Mesothelial cell of epicardium (in vitro differentiated cells): Measurements from ENCODE around the gene GSC2. TPM values are rescaled to one million over a fixed set of nuclear protein-coding genes. Genes with fewer than 3 reads are reported as not detected.

Experiments used
- DNase-seq, 2 experiments: peaks; one replicate each; pipeline ENCODE4 v3.0.0; 2021; ENCODE audit warnings: low spot score in 2 of 2; ENCODE audit not compliant: unreplicated experiment in 2 of 2
- H3K27ac Mint-ChIP-seq: 2 replicates; pipeline ENCODE4 v1.8.0; 2021; ENCODE audit warnings: mixed read lengths
- H3K27me3 Mint-ChIP-seq: 2 replicates; pipeline ENCODE4 v1.8.0; 2021; ENCODE audit warnings: low read depth, mixed read lengths
- H3K36me3 Mint-ChIP-seq: 2 replicates; pipeline ENCODE4 v1.8.0; 2021; ENCODE audit warnings: mixed read lengths
- H3K4me1 Mint-ChIP-seq: 2 replicates; pipeline ENCODE4 v1.8.0; 2021; ENCODE audit warnings: mixed read lengths
- H3K4me3 Mint-ChIP-seq: 2 replicates; pipeline ENCODE4 v1.8.0; 2021; ENCODE audit warnings: mild to moderate bottlenecking, moderate library complexity, mixed read lengths
- H3K9me3 Mint-ChIP-seq: 2 replicates; pipeline ENCODE4 v1.8.0; 2021; ENCODE audit warnings: mixed read lengths
- total RNA-seq: library from RNA; stranded (reverse); gene quantifications from 3 replicates; pipeline ENCODE4 v1.2.1, GENCODE V29; 2021
- TF ChIP-seq, protein P1 (sequence below): fragments of 200-600 bp; sonication (generic); IDR thresholded peaks from one replicate; pipeline ENCODE4 v1.5.0; 2021; ENCODE audit warnings: antibody characterized with exemption; ENCODE audit not compliant: unreplicated experiment

GSC2 gene
- total RNA-seq, 1 donor from 2014 or later = not detected

DNA sequence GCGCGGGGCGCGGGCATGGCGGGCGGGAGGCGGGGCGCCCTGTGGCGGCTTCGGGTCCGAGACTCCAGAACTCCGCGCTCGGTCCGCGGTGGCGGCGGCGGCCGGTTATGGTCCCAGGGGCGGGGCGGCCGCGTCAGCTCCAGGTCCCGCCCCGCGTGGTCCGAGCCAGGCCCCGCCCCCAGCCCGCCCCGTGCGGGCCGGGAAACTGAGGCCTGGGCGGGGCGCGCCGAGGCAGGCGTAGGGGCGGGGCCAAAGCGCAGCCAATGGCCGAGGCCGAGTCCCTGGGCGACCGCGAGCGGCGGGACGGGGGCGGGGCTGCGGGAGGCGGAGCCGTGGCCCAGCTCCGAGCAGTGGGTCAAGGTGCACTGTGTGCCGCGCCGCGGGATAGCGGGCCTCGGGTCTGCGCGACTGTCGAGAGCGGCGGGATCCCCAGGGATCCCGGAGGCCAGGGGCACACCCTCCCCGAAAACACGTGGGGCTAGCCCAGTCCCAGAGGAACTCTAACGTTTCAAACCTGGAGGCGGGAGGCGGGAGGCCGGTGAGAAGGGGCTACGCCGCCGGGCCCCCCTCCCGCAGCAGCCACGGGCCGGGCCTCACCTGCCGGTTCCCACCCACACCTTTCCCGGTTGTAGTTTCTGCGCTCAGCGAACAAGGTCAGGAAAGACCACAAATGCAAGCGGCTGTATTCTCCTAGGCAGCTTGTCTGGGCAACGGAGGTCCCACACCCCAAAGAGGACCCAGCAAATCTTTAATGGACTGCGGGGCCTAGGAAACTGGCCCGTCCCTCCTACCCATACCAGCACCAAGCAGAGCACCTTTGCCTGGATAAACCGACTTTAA is 28.8 kb upstream of the GSC2 start, which contains the start of gene SLC25A1:
TSS of gene SLC25A1 (minus strand) at position 80 of the 840 bp plus-strand sequence. CDS start at position 17, 63 bp downstream.
- no peaks in the 10 kb centered on the region for H3K36me3 Mint-ChIP-seq
- no peaks in the 10 kb centered on the region for H3K27me3 Mint-ChIP-seq
- DNase-seq = peak; percentile 83 to 88
- peak within 1 kb of the TSS; percentile 88 for H3K27ac Mint-ChIP-seq
- no peaks in the 10 kb centered on the region for H3K9me3 Mint-ChIP-seq
- H3K4me3 Mint-ChIP-seq = peak within 1 kb of the TSS; percentile 75
- peaks cover 10% of the 10 kb centered on the region for H3K4me1 Mint-ChIP-seq
- TF ChIP-seq, protein P1, sequence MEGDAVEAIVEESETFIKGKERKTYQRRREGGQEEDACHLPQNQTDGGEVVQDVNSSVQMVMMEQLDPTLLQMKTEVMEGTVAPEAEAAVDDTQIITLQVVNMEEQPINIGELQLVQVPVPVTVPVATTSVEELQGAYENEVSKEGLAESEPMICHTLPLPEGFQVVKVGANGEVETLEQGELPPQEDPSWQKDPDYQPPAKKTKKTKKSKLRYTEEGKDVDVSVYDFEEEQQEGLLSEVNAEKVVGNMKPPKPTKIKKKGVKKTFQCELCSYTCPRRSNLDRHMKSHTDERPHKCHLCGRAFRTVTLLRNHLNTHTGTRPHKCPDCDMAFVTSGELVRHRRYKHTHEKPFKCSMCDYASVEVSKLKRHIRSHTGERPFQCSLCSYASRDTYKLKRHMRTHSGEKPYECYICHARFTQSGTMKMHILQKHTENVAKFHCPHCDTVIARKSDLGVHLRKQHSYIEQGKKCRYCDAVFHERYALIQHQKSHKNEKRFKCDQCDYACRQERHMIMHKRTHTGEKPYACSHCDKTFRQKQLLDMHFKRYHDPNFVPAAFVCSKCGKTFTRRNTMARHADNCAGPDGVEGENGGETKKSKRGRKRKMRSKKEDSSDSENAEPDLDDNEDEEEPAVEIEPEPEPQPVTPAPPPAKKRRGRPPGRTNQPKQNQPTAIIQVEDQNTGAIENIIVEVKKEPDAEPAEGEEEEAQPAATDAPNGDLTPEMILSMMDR = no peak

DNA sequence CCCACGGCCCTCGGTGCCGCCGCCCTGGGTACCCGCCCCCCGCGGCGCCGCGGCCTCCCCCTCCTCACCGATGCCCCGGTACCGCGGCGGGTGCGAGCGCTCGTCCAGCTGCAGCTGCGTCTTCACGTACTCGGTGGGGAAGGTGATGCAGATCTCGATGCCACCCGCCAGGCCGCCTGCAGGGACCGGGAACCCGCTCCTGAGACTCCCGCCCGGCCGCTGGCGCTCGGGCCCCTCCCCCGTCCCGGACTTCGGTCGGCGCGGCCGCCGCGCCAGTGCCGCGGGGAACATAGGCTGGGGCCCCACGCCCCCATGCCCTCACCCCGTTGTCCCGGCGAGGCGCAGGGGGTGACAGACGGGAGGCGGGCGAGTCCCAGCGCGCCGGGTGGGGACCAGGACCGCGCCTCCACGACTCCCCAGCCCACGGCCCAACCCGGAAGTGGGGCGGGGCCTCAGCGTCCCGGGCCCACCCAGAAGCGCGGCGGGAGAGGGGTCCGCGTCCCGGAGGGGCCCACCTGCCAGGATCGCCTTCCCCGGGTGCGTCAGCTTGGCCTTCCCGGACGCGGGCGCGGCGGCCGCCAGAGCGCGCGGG is 28.1 kb upstream of the GSC2 start:
- peak in 1 of 2 experiments; percentile 74 for DNase-seq
- TF ChIP-seq, protein P1 = no peak
- Mint-ChIP-seq H3K4me3 (peak overlapping the region; percentile 75), H3K27me3 (no peaks in the 10 kb centered on the region), H3K36me3 (no peaks in the 10 kb centered on the region), H3K27ac (no peak overlapping the region), H3K4me1 (peaks cover 16% of the 10 kb centered on the region), H3K9me3 (no peaks in the 10 kb centered on the region)

DNA sequence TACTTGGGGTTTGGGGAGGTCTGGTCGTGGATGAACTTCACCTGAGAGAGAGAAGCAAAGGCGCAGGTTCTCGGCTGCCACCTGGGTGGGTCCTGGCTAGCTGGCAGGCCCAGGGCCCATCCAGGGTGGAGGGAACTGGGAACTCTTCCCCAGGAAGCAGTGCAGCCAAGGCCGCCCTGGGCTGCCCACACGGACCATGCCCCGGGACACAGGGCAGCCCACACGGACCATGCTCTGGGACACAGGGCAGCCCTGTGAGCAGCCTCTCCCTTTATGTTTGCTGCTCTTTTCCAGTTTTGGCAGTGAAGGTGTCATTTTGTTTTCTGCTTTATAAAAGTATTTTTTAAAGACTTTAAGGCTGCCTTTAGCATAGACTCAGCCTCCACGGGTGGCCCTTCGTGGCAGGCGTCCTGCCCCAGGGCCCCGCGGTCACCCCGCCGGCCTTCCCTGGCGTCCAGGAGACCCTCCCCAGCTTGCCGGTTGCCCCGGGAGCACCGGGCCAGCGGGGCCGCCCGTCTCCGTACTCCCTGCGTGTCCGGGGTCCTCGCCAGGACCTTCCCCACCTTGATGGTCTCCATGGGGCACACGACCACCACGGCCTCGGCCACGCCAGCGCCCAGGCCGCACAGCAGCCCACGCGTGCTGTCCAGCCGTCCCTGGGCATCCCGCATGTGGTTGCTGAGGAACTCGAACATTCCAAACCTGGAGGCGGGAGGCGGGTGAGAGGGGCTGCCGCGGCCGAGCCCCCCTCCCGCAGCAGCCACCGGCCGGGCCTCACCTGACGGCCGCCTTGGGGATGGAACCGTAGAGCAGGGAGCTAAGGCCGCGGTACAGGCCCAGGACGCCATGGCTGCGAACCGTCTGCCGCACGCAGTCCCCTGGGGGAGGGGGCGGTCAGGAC is 27.3 kb upstream of the GSC2 start:
- Mint-ChIP-seq H3K36me3 (no peaks in the 10 kb centered on the region), H3K27ac (peak overlapping the region; percentile 71), H3K4me1 (peaks cover 23% of the 10 kb centered on the region), H3K4me3 (peak overlapping the region; percentile 75), H3K27me3 (no peaks in the 10 kb centered on the region), H3K9me3 (no peaks in the 10 kb centered on the region)
- TF ChIP-seq, protein P1 = no peak
- no peak for DNase-seq

DNA sequence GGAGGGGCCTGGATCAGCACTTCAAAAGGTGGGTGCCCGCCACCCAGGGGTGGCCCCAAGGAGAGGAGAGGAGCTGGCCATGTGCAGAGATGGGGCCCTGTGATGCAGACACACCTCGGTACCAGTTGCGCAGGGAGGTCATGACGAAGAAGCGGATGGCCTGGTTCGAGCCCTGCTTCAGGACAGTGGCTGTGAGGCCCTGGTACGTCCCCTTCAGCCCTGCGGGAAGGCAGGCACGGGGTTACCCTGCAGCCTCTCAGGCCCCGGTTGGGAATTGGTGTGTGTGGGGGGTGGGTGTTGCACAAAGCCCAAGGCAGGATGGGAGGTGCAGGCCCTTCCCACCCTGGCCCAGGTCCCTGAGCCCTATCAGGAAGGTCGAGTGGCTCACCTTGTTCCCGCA is 26.6 kb upstream of the GSC2 start:
- H3K4me1 Mint-ChIP-seq = peaks cover 27% of the 10 kb centered on the region
- H3K36me3 Mint-ChIP-seq = no peaks in the 10 kb centered on the region
- H3K4me3 Mint-ChIP-seq = peak overlapping the region; percentile 75
- H3K27ac Mint-ChIP-seq = no peak overlapping the region
- TF ChIP-seq, protein P1 = no peak
- H3K27me3 Mint-ChIP-seq = no peaks in the 10 kb centered on the region
- no peaks in the 10 kb centered on the region for H3K9me3 Mint-ChIP-seq
- no peak for DNase-seq

DNA sequence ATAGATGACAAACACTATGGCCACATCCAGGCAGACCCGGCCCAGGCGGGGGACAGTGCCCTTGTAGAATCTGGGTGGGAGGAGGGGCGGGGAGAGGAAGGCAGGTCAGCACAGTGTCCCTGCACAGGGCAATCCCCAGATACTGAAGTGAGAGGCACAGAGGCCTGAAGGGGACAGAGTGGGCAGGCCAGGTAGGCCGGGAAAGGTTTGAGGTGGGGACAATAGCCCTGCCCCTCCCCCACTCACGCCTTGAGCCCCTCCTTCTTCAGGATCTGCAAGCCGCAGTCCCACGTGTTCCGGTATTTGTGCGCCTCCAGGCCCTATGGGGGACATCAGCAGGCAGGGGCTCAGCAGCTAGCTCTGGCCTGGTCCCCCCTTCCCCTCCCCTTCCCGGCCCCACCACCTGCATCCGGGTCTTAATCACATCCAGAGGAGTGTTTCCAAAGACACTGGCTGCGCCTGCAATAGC is 26.1 kb upstream of the GSC2 start:
- Mint-ChIP-seq H3K9me3 (no peaks in the 10 kb centered on the region), H3K4me3 (peak overlapping the region; percentile 75), H3K27ac (peak overlapping the region; percentile 53), H3K27me3 (peaks cover 2% of the 10 kb centered on the region), H3K4me1 (peaks cover 27% of the 10 kb centered on the region), H3K36me3 (no peaks in the 10 kb centered on the region)
- TF ChIP-seq, protein P1 = no peak
- no peak for DNase-seq
